ENCODE results near the gene OR8D4. TPM values are rescaled to one million over a fixed set of nuclear protein-coding genes. Genes with fewer than 3 reads are reported as not detected.

The OR8D4 gene
- total RNA-seq, 2 donors from 2014 or later: 1.5 TPM; not detected in 1

- Histone ChIP-seq H3K4me1 (replicated peaks) (no peaks in the 10 kb centered on the region), H3K27me3 (replicated peaks; ENCODE audit: insufficient read depth) (no peaks in the 10 kb centered on the region), H3K27ac (no peak overlapping the region), H3K4me3 (no peak overlapping the region), H3K36me3 (no peaks in the 10 kb centered on the region), H3K9me3 (no peaks in the 10 kb centered on the region)
- TF ChIP-seq CTCF (IDR thresholded peaks at IDR 0.05): no peak
- no peak for TF ChIP-seq POLR2A (IDR thresholded peaks at IDR 0.05)
- no peak for TF ChIP-seq POLR2AphosphoS5 (IDR thresholded peaks at IDR 0.05)
- DNase-seq (ENCODE audit: low spot score): no peak
- WGBS: 85% methylated on average over 4 of the region's 4 CpGs
- intact Hi-C loops (cut with DNase I): no loop called here
These were observed 21.1 kb upstream of the OR8D4 start for GRCh38 chr11:123880912-123881311.

- TF ChIP-seq POLR2AphosphoS5 (IDR thresholded peaks at IDR 0.05): no peak
- TF ChIP-seq CTCF (IDR thresholded peaks at IDR 0.05): no peak
- TF ChIP-seq POLR2A (IDR thresholded peaks at IDR 0.05): no peak
- intact Hi-C loops (cut with DNase I): no loop called here
- H3K4me3 ChIP-seq: no peak within 1 kb of the TSS
- no peak for DNase-seq (ENCODE audit: low spot score)
- no peaks in the 10 kb centered on the region for H3K9me3 ChIP-seq
- no peaks in the 10 kb centered on the region for H3K27me3 ChIP-seq (replicated peaks; ENCODE audit: insufficient read depth)
- no peak within 1 kb of the TSS for H3K27ac ChIP-seq
- no peaks in the 10 kb centered on the region for H3K36me3 ChIP-seq
- H3K4me1 ChIP-seq (replicated peaks): no peaks in the 10 kb centered on the region
- WGBS: 85% methylated on average over 3 of the region's 3 CpGs
These were observed 16.4 kb upstream of the OR8D4 start, which contains the start of gene TMEM225 for GRCh38 chr11:123885570-123885969. Gene TMEM225 (minus strand): TSS chr11:123885670. CDS start chr11:123885425, 245 bp downstream.

- intact Hi-C loops (cut with DNase I): no loop called here
- Histone ChIP-seq H3K27me3 (replicated peaks; ENCODE audit: insufficient read depth) (no peaks in the 10 kb centered on the region), H3K36me3 (no peaks in the 10 kb centered on the region), H3K4me3 (no peak overlapping the region), H3K27ac (no peak overlapping the region), H3K9me3 (no peaks in the 10 kb centered on the region), H3K4me1 (replicated peaks) (no peaks in the 10 kb centered on the region)
- DNase-seq (ENCODE audit: low spot score): no peak
- no peak for TF ChIP-seq POLR2A (IDR thresholded peaks at IDR 0.05)
- no peak for TF ChIP-seq CTCF (IDR thresholded peaks at IDR 0.05)
- no peak for TF ChIP-seq POLR2AphosphoS5 (IDR thresholded peaks at IDR 0.05)
These were observed 9.9 kb upstream of the OR8D4 start for GRCh38 chr11:123892031-123892430.

GRCh38 chr11:123899792-123900191, 2.2 kb upstream of the OR8D4 start:
- intact Hi-C loops (cut with DNase I): no loop called here
- Histone ChIP-seq H3K9me3 (no peaks in the 10 kb centered on the region), H3K4me1 (replicated peaks) (no peaks in the 10 kb centered on the region), H3K27me3 (replicated peaks; ENCODE audit: insufficient read depth) (no peaks in the 10 kb centered on the region), H3K4me3 (no peak overlapping the region), H3K27ac (no peak overlapping the region), H3K36me3 (no peaks in the 10 kb centered on the region)
- no peak for DNase-seq (ENCODE audit: low spot score)
- WGBS: 60% methylated on average over 3 of the region's 3 CpGs
- no peak for TF ChIP-seq POLR2AphosphoS5 (IDR thresholded peaks at IDR 0.05)
- TF ChIP-seq POLR2A (IDR thresholded peaks at IDR 0.05): no peak
- no peak for TF ChIP-seq CTCF (IDR thresholded peaks at IDR 0.05)

- Histone ChIP-seq H3K4me3 (no peak overlapping the region), H3K9me3 (no peaks in the 10 kb centered on the region), H3K36me3 (no peaks in the 10 kb centered on the region), H3K4me1 (replicated peaks) (no peaks in the 10 kb centered on the region), H3K27me3 (replicated peaks; ENCODE audit: insufficient read depth) (no peaks in the 10 kb centered on the region), H3K27ac (no peak overlapping the region)
- DNase-seq (ENCODE audit: low spot score): no peak
- intact Hi-C loops (cut with DNase I): no loop called here
- WGBS: 59% methylated on average over 2 of the region's 2 CpGs
- no peak for TF ChIP-seq POLR2A (IDR thresholded peaks at IDR 0.05)
- no peak for TF ChIP-seq POLR2AphosphoS5 (IDR thresholded peaks at IDR 0.05)
- TF ChIP-seq CTCF (IDR thresholded peaks at IDR 0.05): no peak
These were observed 2.0 kb downstream of the OR8D4 start for GRCh38 chr11:123903932-123904331.
